GM20431 (cell line): ENCODE measurements around the gene DPPA4.

ENCODE experiments used
- in situ Hi-C: fragments of 300-500 bp; cut with MseI, MboI; formaldehyde crosslinking; loops from one replicate; pipeline ENCODE4 v1.15.0; 2020; ENCODE audit warnings: low sequenced_read_pairs; ENCODE audit not compliant: unreplicated experiment

Gene DPPA4

GRCh38 chr3:109339714-109340648, 2.6 kb upstream of the DPPA4 start:
- in situ Hi-C loops, result no loop called here

GRCh38 chr3:109339197-109339596, 1.9 kb upstream of the DPPA4 start:
- in situ Hi-C loops, result no loop called here

GRCh38 chr3:109338322-109338721, 976 bp upstream of the DPPA4 start:
- in situ Hi-C loops, result no loop called here

GRCh38 chr3:109336291-109336861, 970 bp downstream of the DPPA4 start:
- in situ Hi-C loops, result no loop called here

- in situ Hi-C loops, result no loop called here
These were observed 2.8 kb downstream of the DPPA4 start for GRCh38 chr3:109334572-109334971.

GRCh38 chr3:109331692-109332091, 5.7 kb downstream of the DPPA4 start:
- in situ Hi-C loops, result no loop called here

- in situ Hi-C loops, result no loop called here
These were observed 6.9 kb downstream of the DPPA4 start for GRCh38 chr3:109330405-109330804.

- in situ Hi-C loops, result no loop called here
These were observed 9.1 kb downstream of the DPPA4 start for GRCh38 chr3:109328202-109328601.

GRCh38 chr3:109325657-109326056, 11.7 kb downstream of the DPPA4 start:
- in situ Hi-C loops, result no loop called here

- in situ Hi-C loops, result no loop called here
These were observed 12.2 kb downstream of the DPPA4 start for GRCh38 chr3:109325109-109325508.

GRCh38 chr3:109316162-109316730, 21.1 kb downstream of the DPPA4 start, which contains the start of gene DPPA2:
DPPA2 (minus strand) TSS chr3:109316517; CDS start chr3:109314542, 1,975 bp downstream.
- in situ Hi-C loops, result no loop called here

- in situ Hi-C loops, result no loop called here
These were observed 24.3 kb downstream of the DPPA4 start for GRCh38 chr3:109313061-109313460.

- in situ Hi-C loops, result no loop called here
These were observed 39.9 kb downstream of the DPPA4 start for GRCh38 chr3:109297496-109297895.

GRCh38 chr3:109284071-109284470, 53.3 kb downstream of the DPPA4 start:
- in situ Hi-C loops, result no loop called here

- in situ Hi-C loops, result no loop called here
These were observed 58.8 kb downstream of the DPPA4 start for GRCh38 chr3:109278546-109278945.

- in situ Hi-C loops, result no loop called here
These were observed 59.2 kb downstream of the DPPA4 start for GRCh38 chr3:109278141-109278540.
